Duodenal mucosa (tissue), 2 donors: ENCODE data around the gene RENBP.

ENCODE experiments used
- H3K27ac ChIP-seq: one replicate; pipeline ENCODE4 v1.7.0; 2013; ENCODE audit warnings: low read depth, low read length
- H3K27me3 ChIP-seq, 2 donors: one replicate each; pipeline ENCODE4 v1.7.0; 2013; ENCODE audit warnings: low read length in 2 of 2, control low read depth in 1 of 2; ENCODE audit not compliant: insufficient read depth in 2 of 2, control insufficient read depth in 1 of 2
- H3K36me3 ChIP-seq, 2 donors: one replicate each; pipeline ENCODE4 v1.7.0; 2013; ENCODE audit warnings: low read length in 2 of 2, control low read depth in 1 of 2; ENCODE audit not compliant: insufficient read depth in 2 of 2, control insufficient read depth in 1 of 2
- H3K4me1 ChIP-seq, 2 donors: one replicate each; pipeline ENCODE4 v1.7.0; 2013; ENCODE audit warnings: low read length in 2 of 2, control low read depth in 1 of 2; ENCODE audit not compliant: insufficient read depth in 2 of 2, control insufficient read depth in 1 of 2
- H3K4me3 ChIP-seq, 2 donors: one replicate each; pipeline ENCODE4 v1.7.0; 2013; ENCODE audit warnings: low read length in 2 of 2, low read depth in 1 of 2
- H3K9ac ChIP-seq, 2 donors: one replicate each; pipeline ENCODE4 v1.7.0; 2013; ENCODE audit warnings: low read length in 2 of 2, low read depth in 1 of 2
- H3K9me3 ChIP-seq, 2 donors: one replicate each; pipeline ENCODE4 v1.7.0; 2013; ENCODE audit warnings: low read length in 2 of 2, control low read depth in 1 of 2; ENCODE audit not compliant: control insufficient read depth in 1 of 2

RENBP gene

DNA sequence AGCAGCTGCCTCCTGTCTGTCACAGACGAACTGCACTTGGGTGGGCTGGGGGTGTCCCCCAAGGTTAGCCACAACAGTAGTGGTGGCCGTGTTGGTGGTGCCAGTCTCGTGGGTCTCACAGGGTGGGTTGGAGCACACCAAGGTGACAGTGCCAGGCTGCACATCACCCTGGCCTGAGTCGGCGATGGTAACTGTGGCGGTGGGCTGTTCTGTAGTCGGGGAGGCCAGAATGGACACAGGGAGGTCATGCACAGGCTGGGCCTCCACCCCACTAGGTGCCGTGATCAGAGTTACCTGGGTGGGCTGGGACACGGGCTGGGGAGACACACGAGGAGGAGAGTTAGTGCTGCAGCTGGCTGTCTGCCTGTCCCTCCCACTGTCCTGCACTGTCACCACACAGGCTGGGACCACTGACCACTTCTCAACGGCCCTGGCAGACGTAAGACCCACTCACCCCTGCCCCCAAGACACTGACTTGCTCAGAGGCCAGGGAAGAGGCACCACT lies 10.8 kb upstream of the RENBP start:
- no peak overlapping the region for H3K4me3 ChIP-seq
- H3K9me3 ChIP-seq, result no peaks in the 10 kb centered on the region
- peaks cover 20 to 91% of the 10 kb centered on the region in 2 donors for H3K36me3 ChIP-seq
- H3K27me3 ChIP-seq, result no peaks in the 10 kb centered on the region
- no peaks in the 10 kb centered on the region for H3K4me1 ChIP-seq
- H3K9ac ChIP-seq, result no peak overlapping the region
- no peak overlapping the region for H3K27ac ChIP-seq

DNA sequence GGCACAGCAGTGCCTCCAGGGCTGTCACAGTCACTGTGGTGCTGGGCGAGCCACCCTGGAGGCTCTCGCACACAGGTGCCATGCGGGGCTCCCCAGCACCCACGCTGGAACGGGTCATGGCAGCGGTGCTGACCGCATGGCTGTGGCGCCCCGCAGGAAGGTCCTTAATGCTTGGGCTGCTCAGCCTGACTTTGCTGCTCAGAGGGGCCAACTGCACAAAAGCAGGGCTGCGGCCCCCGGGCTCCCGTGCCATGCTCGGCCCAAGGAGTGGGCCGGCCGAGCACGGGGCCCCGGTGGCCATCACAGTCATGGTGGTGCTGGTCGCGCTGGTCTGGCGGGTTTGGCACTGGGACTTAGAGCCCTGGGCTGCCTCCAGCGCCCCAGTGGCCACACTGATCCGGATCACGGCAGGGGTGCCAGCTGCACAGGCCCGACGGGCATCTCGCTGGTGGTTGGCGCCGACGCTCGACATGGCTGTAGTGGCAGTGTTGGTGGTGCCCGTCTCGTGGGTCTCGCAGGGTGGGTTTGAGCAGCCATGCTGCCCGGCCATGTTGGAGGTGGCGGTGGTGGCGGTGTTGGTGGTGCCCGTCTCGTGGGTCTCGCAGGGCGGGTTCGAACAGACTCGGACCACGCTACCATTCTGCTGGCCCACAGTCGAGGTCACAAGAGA lies 10.2 kb upstream of the RENBP start:
- peaks cover 20 to 90% of the 10 kb centered on the region in 2 donors for H3K36me3 ChIP-seq
- no peaks in the 10 kb centered on the region for H3K9me3 ChIP-seq
- no peak overlapping the region for H3K27ac ChIP-seq
- no peaks in the 10 kb centered on the region for H3K4me1 ChIP-seq
- no peak overlapping the region for H3K9ac ChIP-seq
- H3K27me3 ChIP-seq, result no peaks in the 10 kb centered on the region
- no peak overlapping the region for H3K4me3 ChIP-seq

DNA sequence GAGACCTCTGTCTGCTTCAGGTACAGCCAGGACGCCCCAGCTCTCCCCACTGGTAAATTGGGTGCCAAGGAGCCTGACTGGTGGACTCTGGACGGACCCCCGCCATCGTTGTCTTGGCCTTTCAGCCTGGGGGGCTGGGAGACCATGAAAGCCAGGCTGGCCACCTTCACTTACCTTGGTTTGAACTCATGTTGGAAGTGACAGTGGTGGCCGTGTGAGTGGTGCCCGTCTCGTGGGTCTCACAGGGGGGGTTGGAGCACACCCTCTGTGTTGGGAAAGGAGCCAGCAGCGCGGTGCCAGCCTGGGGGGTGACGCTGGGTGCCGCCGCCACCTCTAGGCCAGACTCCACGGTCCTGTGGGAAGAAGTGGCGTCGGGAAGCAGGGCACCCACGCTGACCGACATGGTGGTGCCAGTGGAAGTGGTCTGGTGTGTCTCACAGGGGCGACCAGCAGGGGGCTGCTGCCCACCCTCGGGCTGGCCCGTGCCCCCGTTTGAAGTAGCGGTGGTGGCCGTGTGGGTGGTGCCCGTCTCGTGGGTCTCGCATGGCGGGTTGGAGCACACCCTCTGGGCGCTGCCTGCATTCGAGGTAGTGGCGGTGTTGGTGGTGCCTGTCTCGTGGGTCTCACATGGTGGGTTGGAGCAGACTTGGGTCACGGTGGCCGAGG lies 9.6 kb upstream of the RENBP start:
- Histone ChIP-seq H3K27me3 (no peaks in the 10 kb centered on the region), H3K27ac (no peak overlapping the region), H3K4me1 (no peaks in the 10 kb centered on the region), H3K36me3 (peaks cover 15 to 86% of the 10 kb centered on the region in 2 donors), H3K9ac (no peak overlapping the region), H3K9me3 (no peaks in the 10 kb centered on the region), H3K4me3 (no peak overlapping the region)

DNA sequence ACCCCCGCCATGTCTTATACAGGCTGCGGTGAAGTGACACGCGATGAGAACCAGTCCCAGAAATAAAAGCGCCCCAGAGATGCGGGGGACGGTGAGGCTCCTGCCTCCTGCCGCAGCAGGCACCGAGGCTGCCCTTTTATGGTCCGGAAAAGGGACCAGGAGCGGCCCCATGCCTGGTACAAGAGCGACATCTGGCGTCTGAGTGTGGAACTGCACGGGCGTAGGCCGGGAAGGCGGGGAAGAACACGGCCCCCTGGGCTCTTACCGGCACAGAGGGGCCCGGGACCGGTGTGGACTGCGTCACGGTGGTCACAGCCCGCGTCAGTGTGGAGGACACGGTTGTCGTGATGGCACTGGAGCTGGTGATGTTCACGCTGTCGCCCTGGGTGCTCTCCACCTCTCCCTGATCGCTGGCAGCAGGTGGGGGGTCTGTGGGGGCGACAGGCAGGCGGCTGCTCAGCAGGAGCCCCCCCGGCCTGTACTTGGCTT lies 8.9 kb upstream of the RENBP start:
- H3K27me3 ChIP-seq, result no peaks in the 10 kb centered on the region
- H3K36me3 ChIP-seq, result peaks cover 14 to 80% of the 10 kb centered on the region in 2 donors
- H3K4me1 ChIP-seq, result no peaks in the 10 kb centered on the region
- H3K27ac ChIP-seq, result no peak overlapping the region
- H3K9me3 ChIP-seq, result no peaks in the 10 kb centered on the region
- H3K9ac ChIP-seq, result no peak overlapping the region
- no peak overlapping the region for H3K4me3 ChIP-seq

DNA sequence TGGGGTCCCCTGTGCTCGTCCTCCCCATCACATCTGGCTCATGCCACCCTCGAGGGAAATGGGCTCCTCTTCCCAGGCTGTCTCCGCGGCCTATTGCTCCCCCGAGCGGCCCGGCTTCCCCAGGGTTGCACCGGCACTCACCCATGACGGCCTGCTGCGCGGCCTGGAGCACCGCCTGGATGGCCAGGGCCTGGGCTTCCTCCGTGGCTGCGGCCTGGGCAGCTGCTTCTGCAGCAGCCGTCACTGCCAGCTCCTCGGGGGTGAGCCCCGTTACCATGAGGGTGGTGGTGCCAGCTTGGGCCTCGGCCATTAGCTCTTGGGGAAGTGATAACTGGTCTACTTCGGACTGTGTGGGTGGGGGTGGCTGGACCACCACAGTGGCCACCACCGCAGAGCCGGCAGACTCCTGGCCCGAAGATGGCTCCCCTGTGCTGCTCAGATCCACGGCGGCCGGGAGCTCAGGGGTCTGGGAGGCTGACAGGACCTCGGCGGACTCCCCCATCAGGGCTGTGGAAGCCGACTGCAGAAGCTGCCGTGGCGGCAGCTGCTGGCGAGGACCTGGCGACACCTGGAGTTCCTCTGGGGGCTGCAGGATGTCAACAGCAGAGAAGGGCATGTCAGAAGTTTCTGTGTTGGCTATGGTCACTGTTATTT lies 8.1 kb upstream of the RENBP start:
- Histone ChIP-seq H3K9ac (no peak overlapping the region), H3K4me1 (no peaks in the 10 kb centered on the region), H3K9me3 (no peaks in the 10 kb centered on the region), H3K4me3 (no peak overlapping the region), H3K36me3 (peaks cover 8 to 71% of the 10 kb centered on the region in 2 donors), H3K27me3 (no peaks in the 10 kb centered on the region), H3K27ac (no peak overlapping the region)

DNA sequence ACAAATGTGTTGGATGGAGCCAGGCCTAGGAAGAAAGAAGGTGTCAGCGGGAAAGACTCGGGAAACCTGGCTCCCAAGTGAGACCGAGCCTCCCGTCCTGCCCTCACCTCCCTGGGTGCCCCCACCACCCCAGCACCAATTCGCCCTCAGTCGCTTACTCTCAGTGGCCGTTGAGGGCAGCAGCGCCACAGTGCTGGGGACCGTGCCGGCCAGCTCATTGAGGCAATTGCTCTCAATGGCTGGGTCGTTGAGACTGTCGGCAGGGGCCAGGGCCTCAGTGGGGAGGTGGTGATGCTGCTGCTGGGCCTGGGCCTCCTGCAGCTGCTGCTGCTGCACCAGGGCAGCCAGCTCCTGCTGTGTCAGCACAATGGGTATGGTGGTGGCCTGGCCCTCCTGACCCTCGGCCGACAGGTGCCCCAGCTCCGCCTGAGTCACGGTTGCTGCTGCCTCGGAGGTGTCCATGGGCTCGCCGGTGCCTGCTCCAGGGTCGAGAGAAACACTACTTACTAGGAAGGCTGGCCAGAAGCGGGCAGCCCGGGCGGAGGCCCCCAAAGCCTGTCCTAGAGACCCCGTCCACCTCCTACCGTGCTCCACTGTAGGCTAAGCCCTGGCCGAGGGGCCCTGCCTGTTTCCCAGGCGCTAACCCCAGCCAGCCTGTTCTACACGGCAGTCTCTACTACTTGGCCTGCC lies 7.4 kb upstream of the RENBP start:
- Histone ChIP-seq H3K9ac (no peak overlapping the region), H3K9me3 (no peaks in the 10 kb centered on the region), H3K27ac (no peak overlapping the region), H3K4me3 (no peak overlapping the region), H3K27me3 (no peaks in the 10 kb centered on the region), H3K36me3 (peaks cover 8 to 64% of the 10 kb centered on the region in 2 donors), H3K4me1 (no peaks in the 10 kb centered on the region)

DNA sequence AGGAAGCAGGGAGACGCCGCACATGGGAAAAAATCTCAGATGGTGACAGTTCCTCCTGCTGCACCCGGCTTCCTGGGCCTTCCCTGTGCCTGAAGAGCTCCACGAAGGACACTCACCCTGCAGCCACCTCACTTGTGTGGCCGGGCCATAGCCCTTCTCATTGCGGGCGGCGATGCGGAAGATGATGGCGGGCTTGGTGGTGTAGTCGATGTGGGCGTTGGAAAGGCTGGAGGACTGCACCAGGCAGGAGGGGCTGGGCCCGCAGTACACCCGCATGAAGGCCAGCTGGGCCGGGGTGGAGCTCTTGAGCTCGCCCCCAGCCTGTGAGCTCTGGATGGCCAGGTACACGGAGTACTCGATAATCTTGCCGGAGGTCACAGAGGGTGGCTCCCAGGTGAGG lies 5.7 kb upstream of the RENBP start:
- Histone ChIP-seq H3K4me1 (no peaks in the 10 kb centered on the region), H3K9ac (no peak overlapping the region), H3K27ac (no peak overlapping the region), H3K4me3 (no peak overlapping the region), H3K9me3 (no peaks in the 10 kb centered on the region), H3K36me3 (peaks cover 8 to 48% of the 10 kb centered on the region in 2 donors), H3K27me3 (no peaks in the 10 kb centered on the region)

DNA sequence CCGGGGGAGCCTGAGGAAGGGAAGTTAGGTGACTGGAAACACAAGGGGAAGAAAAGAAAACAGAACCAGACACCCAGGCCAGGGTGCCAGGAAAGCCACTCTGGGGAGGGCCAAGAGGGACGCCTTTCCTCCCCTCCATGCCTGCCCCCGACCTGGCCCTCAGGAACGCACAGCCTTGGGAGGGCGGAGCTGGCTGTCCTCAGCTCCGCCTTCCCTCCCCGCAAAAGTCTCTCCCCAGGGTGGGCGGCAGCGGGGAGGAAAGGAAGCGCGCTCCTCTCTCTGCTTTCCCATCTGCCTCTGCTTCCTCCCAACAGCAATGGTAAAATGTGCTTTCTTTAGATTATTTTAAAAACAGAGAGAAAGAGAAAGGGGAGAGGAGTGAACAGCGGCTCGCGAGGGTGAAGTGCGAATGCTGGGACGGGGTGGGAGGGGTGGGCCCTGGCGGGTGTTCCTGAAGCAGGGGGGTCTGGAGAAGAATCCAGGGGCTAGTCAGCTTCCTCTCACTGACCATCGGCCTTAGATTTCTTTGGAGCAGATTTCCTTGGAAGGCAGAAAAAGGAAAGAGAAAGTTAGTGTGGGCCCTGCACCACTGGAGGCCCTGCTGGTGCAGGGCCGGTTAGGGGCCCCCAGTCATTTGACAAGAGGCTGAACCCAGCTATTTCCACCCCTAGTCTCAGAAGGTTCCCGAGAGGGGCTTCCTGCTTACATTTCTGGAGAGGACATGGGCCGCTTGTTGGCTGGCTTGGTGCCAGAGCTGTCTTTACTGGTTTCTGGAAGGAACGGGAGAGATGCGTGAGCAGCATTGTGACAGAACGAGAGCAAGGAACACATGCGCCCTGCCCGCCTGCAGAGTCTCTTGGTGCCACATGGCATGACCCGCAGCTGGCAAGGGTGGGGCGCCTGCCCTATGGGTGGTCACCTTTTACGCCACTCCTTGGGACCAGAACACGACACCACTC lies 4.7 kb upstream of the RENBP start:
- Histone ChIP-seq H3K9ac (no peak overlapping the region), H3K27ac (peak overlapping the region; percentile 10)

DNA sequence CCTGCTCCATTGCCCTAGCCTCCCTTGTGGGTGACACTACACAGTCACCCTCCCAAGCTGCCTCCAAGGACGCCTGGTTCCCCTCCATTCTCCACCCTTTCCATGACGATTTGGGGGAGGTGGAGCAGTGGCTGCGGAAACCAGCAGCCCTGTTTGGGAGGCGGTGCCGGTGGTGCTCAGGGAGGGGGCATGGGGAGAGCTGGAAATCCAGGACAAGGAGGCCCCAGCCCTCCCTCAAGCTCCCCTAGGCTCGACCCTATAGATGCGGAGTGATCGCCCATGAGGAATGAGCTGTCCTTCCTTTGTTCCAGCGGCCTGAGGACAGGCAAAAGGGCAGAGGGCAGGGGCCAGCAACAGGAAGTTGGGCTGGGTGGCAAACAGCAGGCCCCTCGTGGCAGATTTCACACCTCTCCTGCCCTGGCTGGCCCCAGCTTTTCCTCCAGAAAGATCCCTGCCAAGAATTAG lies 3.6 kb upstream of the RENBP start:
- Histone ChIP-seq H3K27me3 (no peaks in the 10 kb centered on the region), H3K4me1 (peaks cover 0 to 11% of the 10 kb centered on the region in 2 donors), H3K9me3 (no peaks in the 10 kb centered on the region), H3K27ac (no peak overlapping the region), H3K36me3 (peaks cover 8 to 34% of the 10 kb centered on the region in 2 donors), H3K4me3 (no peak overlapping the region), H3K9ac (no peak overlapping the region)

More for the DNA sequence above, 4.7 kb upstream of the RENBP start:
- Histone ChIP-seq H3K9me3 (no peaks in the 10 kb centered on the region), H3K27me3 (no peaks in the 10 kb centered on the region), H3K4me3 (no peak overlapping the region), H3K36me3 (peaks cover 8 to 41% of the 10 kb centered on the region in 2 donors), H3K4me1 (peaks cover 0 to 3% of the 10 kb centered on the region in 2 donors)
